ENCODE data around the gene NAALADL1. TPM values are rescaled to one million over a fixed set of nuclear protein-coding genes. Genes with fewer than 3 reads are reported as not detected.

NAALADL1 gene
- total and polyA plus RNA-seq, 2 experiments from 2014 or later = 0.13 TPM; not detected in 1

GRCh38 chr11:65104628-65105027, 46.3 kb upstream of the NAALADL1 start:
- H3K79me2 ChIP-seq = peaks cover 30% of the 10 kb centered on the region
- H3K36me3 ChIP-seq (replicated peaks; ENCODE audit: insufficient read depth, low read depth) = no peaks in the 10 kb centered on the region
- TF ChIP-seq EZH2phosphoT487 (IDR thresholded peaks at IDR 0.05; ENCODE audit: low read depth, severe bottlenecking, unreplicated experiment) (no peak), EZH2 (IDR thresholded peaks at IDR 0.05; ENCODE audit: borderline replicate concordance) (no peak), CTCF (IDR thresholded peaks at IDR 0.05; ENCODE audit: poor library complexity) (no peak)
- no peak overlapping the region for H3K4me2 ChIP-seq
- H3K9me3 ChIP-seq (ENCODE audit: low read depth) = no peaks in the 10 kb centered on the region
- no peak overlapping the region for H3K4me3 ChIP-seq
- H3K27me3 ChIP-seq = no peaks in the 10 kb centered on the region
- WGBS (ENCODE audit: low lambda C conversion rate, missing lambda C conversion rate) = 81% methylated on average over 4 of the region's 4 CpGs
- no peak for DNase-seq (ENCODE audit: low spot score)
- H3K4me1 ChIP-seq (ENCODE audit: insufficient read depth) = no peaks in the 10 kb centered on the region
- H3K27ac ChIP-seq = no peak overlapping the region
- no peaks in the 10 kb centered on the region for H4K20me1 ChIP-seq (ENCODE audit: insufficient read depth, poor library complexity, severe bottlenecking)
- H2AFZ ChIP-seq = no peak overlapping the region
- no peaks in the 10 kb centered on the region for H3K9me2 ChIP-seq (replicated peaks; ENCODE audit: insufficient read depth)

GRCh38 chr11:65103476-65103875, 45.1 kb upstream of the NAALADL1 start:
- Histone ChIP-seq H3K36me3 (replicated peaks; ENCODE audit: insufficient read depth, low read depth) (no peaks in the 10 kb centered on the region), H3K4me2 (no peak overlapping the region), H3K4me1 (ENCODE audit: insufficient read depth) (no peaks in the 10 kb centered on the region), H2AFZ (no peak overlapping the region), H3K79me2 (peaks cover 41% of the 10 kb centered on the region), H3K9me2 (replicated peaks; ENCODE audit: insufficient read depth) (no peaks in the 10 kb centered on the region), H3K27ac (no peak overlapping the region), H3K27me3 (no peaks in the 10 kb centered on the region), H4K20me1 (ENCODE audit: insufficient read depth, poor library complexity, severe bottlenecking) (no peaks in the 10 kb centered on the region), H3K9me3 (ENCODE audit: low read depth) (no peaks in the 10 kb centered on the region), H3K4me3 (no peak overlapping the region)
- TF ChIP-seq CTCF (IDR thresholded peaks at IDR 0.05; ENCODE audit: poor library complexity) (no peak), EZH2 (IDR thresholded peaks at IDR 0.05; ENCODE audit: borderline replicate concordance) (no peak), EZH2phosphoT487 (IDR thresholded peaks at IDR 0.05; ENCODE audit: low read depth, severe bottlenecking, unreplicated experiment) (no peak)
- DNase-seq (ENCODE audit: low spot score) = no peak

GRCh38 chr11:65102142-65103095, 44.1 kb upstream of the NAALADL1 start:
- WGBS (ENCODE audit: low lambda C conversion rate, missing lambda C conversion rate) = 95% methylated on average over 8 of the region's 8 CpGs
- TF ChIP-seq EZH2phosphoT487 (IDR thresholded peaks at IDR 0.05; ENCODE audit: low read depth, severe bottlenecking, unreplicated experiment) (no peak), CTCF (IDR thresholded peaks at IDR 0.05; ENCODE audit: poor library complexity) (no peak), EZH2 (IDR thresholded peaks at IDR 0.05; ENCODE audit: borderline replicate concordance) (no peak)
- Histone ChIP-seq H3K9me2 (replicated peaks; ENCODE audit: insufficient read depth) (no peaks in the 10 kb centered on the region), H3K27ac (no peak overlapping the region), H3K4me2 (no peak overlapping the region), H3K36me3 (replicated peaks; ENCODE audit: insufficient read depth, low read depth) (no peaks in the 10 kb centered on the region), H2AFZ (no peak overlapping the region), H3K4me1 (ENCODE audit: insufficient read depth) (peaks cover 2% of the 10 kb centered on the region), H4K20me1 (ENCODE audit: insufficient read depth, poor library complexity, severe bottlenecking) (no peaks in the 10 kb centered on the region), H3K79me2 (peaks cover 52% of the 10 kb centered on the region), H3K27me3 (no peaks in the 10 kb centered on the region), H3K9me3 (ENCODE audit: low read depth) (no peaks in the 10 kb centered on the region), H3K4me3 (no peak overlapping the region)
- DNase-seq (ENCODE audit: low spot score) = no peak

Data from hepatocyte (in vitro differentiated cells).